WTC11 (cell line): Measurements from ENCODE around the gene ZBP1. TPM values are rescaled to one million over a fixed set of nuclear protein-coding genes. Genes with fewer than 3 reads are reported as not detected.

Experiments
- ATAC-seq: fragments of 200-7000 bp; cut with Tn5 transposase; 2 replicates; pipeline ENCODE4 v1.10.0; 2021; ENCODE audit warnings: mild to moderate bottlenecking, moderate library complexity
- CTCF ChIA-PET: fragments of 300-600 bp; sonication (Branson Sonifier 250); formaldehyde crosslinking; loops from one replicate; lab custom pipeline; 2021; ENCODE audit warnings: antibody characterized with exemption; lab: Charles Lee
- POLR2A ChIA-PET: fragments of 350-600 bp; sonication (Branson Sonifier 250); formaldehyde crosslinking; loops from one replicate; lab custom pipeline; 2021; ENCODE audit warnings: antibody characterized with exemption; lab: Charles Lee
- DNase-seq: peaks from one replicate; pipeline ENCODE4 v3.0.0; 2021; ENCODE audit warnings: low spot score
- H3K27ac Mint-ChIP-seq: 2 replicates; pipeline ENCODE4 v1.8.0; 2021; ENCODE audit warnings: mixed read lengths
- H3K27me3 Mint-ChIP-seq: 2 replicates; pipeline ENCODE4 v1.8.0; 2021; ENCODE audit warnings: low read depth, mild to moderate bottlenecking, moderate library complexity, mixed read lengths
- H3K36me3 Mint-ChIP-seq: 2 replicates; pipeline ENCODE4 v1.8.0; 2021; ENCODE audit warnings: mixed read lengths
- H3K4me1 Mint-ChIP-seq: 2 replicates; pipeline ENCODE4 v1.8.0; 2022; ENCODE audit warnings: mixed read lengths
- H3K4me3 Mint-ChIP-seq: 2 replicates; pipeline ENCODE4 v1.8.0; 2021; ENCODE audit warnings: mild to moderate bottlenecking, moderate library complexity, mixed read lengths
- H3K9me3 Mint-ChIP-seq: 2 replicates; pipeline ENCODE4 v1.8.0; 2021; ENCODE audit warnings: mixed read lengths
- ATF1 ChIP-seq: sonication (generic); formaldehyde crosslinking; IDR thresholded peaks from 2 replicates; pipeline ENCODE4 v1.8.1; 2023; ENCODE audit warnings: mild to moderate bottlenecking, moderate library complexity, missing genetic modification reagents
- CDX4 ChIP-seq: fragments of 250-450 bp; sonication (Bioruptor Pico); IDR thresholded peaks from 2 replicates; pipeline ENCODE4 v1.9.0; 2021; ENCODE audit warnings: moderate library complexity, mild to moderate bottlenecking, inconsistent platforms, borderline replicate concordance
- EMX1 ChIP-seq: fragments of 250-450 bp; sonication (Bioruptor Pico); IDR thresholded peaks from 2 replicates; pipeline ENCODE4 v1.8.0; 2021; ENCODE audit warnings: mild to moderate bottlenecking
- FOXK1 ChIP-seq: sonication (generic); formaldehyde crosslinking; IDR thresholded peaks from 2 replicates; pipeline ENCODE4 v1.8.0; 2022; ENCODE audit warnings: mild to moderate bottlenecking, moderate library complexity, missing genetic modification reagents
- GTF2I ChIP-seq: fragments of 250-450 bp; sonication (Bioruptor Pico); conservative IDR thresholded peaks from 2 replicates; pipeline ENCODE4 v1.4.0; 2021; ENCODE audit warnings: mild to moderate bottlenecking
- JAZF1 ChIP-seq: fragments of 250-450 bp; sonication (Bioruptor Pico); IDR thresholded peaks from 2 replicates; pipeline ENCODE4 v1.9.0; 2021; ENCODE audit warnings: moderate library complexity, mild to moderate bottlenecking, inconsistent platforms
- KAT7 ChIP-seq: sonication (generic); formaldehyde crosslinking; IDR thresholded peaks from 2 replicates; pipeline ENCODE4 v1.8.1; 2023; ENCODE audit warnings: missing genetic modification reagents, mild to moderate bottlenecking, borderline replicate concordance
- MLX ChIP-seq: sonication (generic); formaldehyde crosslinking; IDR thresholded peaks from 2 replicates; pipeline ENCODE4 v1.8.1; 2023; ENCODE audit warnings: mild to moderate bottlenecking, missing genetic modification reagents, moderate library complexity
- MXD4 ChIP-seq: fragments of 250-450 bp; sonication (Bioruptor Pico); IDR thresholded peaks from 2 replicates; pipeline ENCODE4 v1.8.0; 2021; ENCODE audit warnings: mild to moderate bottlenecking, moderate library complexity, borderline replicate concordance
- MYBL2 ChIP-seq: sonication (generic); formaldehyde crosslinking; IDR thresholded peaks from 2 replicates; pipeline ENCODE4 v1.8.1; 2023; ENCODE audit warnings: mild to moderate bottlenecking, moderate library complexity, missing genetic modification reagents
- NFYB ChIP-seq: sonication (generic); formaldehyde crosslinking; conservative IDR thresholded peaks from 2 replicates; pipeline ENCODE4 v1.8.0; 2022; ENCODE audit warnings: low read depth, missing genetic modification reagents
- NR2C2 ChIP-seq: sonication (generic); formaldehyde crosslinking; IDR thresholded peaks from 2 replicates; pipeline ENCODE4 v1.8.0; 2022; ENCODE audit warnings: mild to moderate bottlenecking, missing genetic modification reagents
- TEAD1 ChIP-seq: sonication (generic); formaldehyde crosslinking; IDR thresholded peaks from 2 replicates; pipeline ENCODE4 v1.8.0; 2022; ENCODE audit warnings: mild to moderate bottlenecking, missing genetic modification reagents
- ZBTB43 ChIP-seq: sonication (generic); formaldehyde crosslinking; IDR thresholded peaks from 2 replicates; pipeline ENCODE4 v1.8.1; 2023; ENCODE audit warnings: mild to moderate bottlenecking, missing genetic modification reagents
- ZMAT4 ChIP-seq: fragments of 250-450 bp; sonication (Bioruptor Pico); IDR thresholded peaks from 2 replicates; pipeline ENCODE4 v1.9.0; 2021; ENCODE audit warnings: mild to moderate bottlenecking
- ZNF219 ChIP-seq: sonication (generic); formaldehyde crosslinking; IDR thresholded peaks from 2 replicates; pipeline ENCODE4 v1.8.0; 2023; ENCODE audit warnings: missing genetic modification reagents, mild to moderate bottlenecking, borderline replicate concordance
- ZNF232 ChIP-seq: sonication (generic); formaldehyde crosslinking; IDR thresholded peaks from 2 replicates; pipeline ENCODE4 v1.8.0; 2022; ENCODE audit warnings: mild to moderate bottlenecking, missing genetic modification reagents
- ZNF281 ChIP-seq: sonication (generic); formaldehyde crosslinking; IDR thresholded peaks from 2 replicates; pipeline ENCODE4 v1.8.0; 2023; ENCODE audit warnings: mild to moderate bottlenecking, missing genetic modification reagents
- ZNF317 ChIP-seq: sonication (generic); formaldehyde crosslinking; IDR thresholded peaks from 2 replicates; pipeline ENCODE4 v1.8.1; 2023; ENCODE audit warnings: low read depth, mild to moderate bottlenecking, moderate library complexity, missing genetic modification reagents, borderline replicate concordance
- ZSCAN18 ChIP-seq: fragments of 250-450 bp; sonication (Bioruptor Pico); IDR thresholded peaks from 2 replicates; pipeline ENCODE4 v2.1.2; 2022; ENCODE audit warnings: mild to moderate bottlenecking, moderate library complexity
- total RNA-seq: library from RNA; stranded (reverse); gene quantifications from 3 replicates; pipeline ENCODE4 v1.2.3, GENCODE V29; 2021

The ZBP1 gene
- total RNA-seq, 1 experiment from 2014 or later, result not detected

GRCh38 chr20:57595041-57596030 lies 24.9 kb downstream of the ZBP1 start:
- Mint-ChIP-seq H3K4me1 (peaks cover 14% of the 10 kb centered on the region), H3K4me3 (no peak overlapping the region), H3K27me3 (no peaks in the 10 kb centered on the region), H3K36me3 (no peaks in the 10 kb centered on the region), H3K27ac (no peak overlapping the region), H3K9me3 (no peaks in the 10 kb centered on the region)
- no peak for DNase-seq
- ChIA-PET CTCF (interaction anchor here (0.9 to 5.5 kb wide), 11 partner anchors 12 to 613 kb away, joined by 3 to 53 read pairs (median 4); no protein-coding TSS in a partner anchor), POLR2A (interaction anchor here (1.5 kb wide), 1 partner anchor 17 kb away, joined by 3 read pairs; no protein-coding TSS in a partner anchor)
- ATAC-seq, result no peak
- TF ChIP-seq MYBL2, result no peak
- no peak for TF ChIP-seq ZBTB43 (CRISPR knock-in tag)
- TF ChIP-seq ZNF317 (CRISPR knock-in tag), result no peak
- no peak for TF ChIP-seq MXD4
- no peak for TF ChIP-seq KAT7 (CRISPR knock-in tag)
- no peak for TF ChIP-seq FOXK1
- TF ChIP-seq ATF1 (CRISPR knock-in tag), result no peak
- TF ChIP-seq ZNF219 (CRISPR knock-in tag), result no peak
- no peak for TF ChIP-seq EMX1 (CRISPR knock-in tag)
- no peak for TF ChIP-seq ZNF232 (CRISPR knock-in tag)
- no peak for TF ChIP-seq NFYB (CRISPR knock-in tag)
- TF ChIP-seq NR2C2, result no peak
- no peak for TF ChIP-seq MLX (CRISPR knock-in tag)
- no peak for TF ChIP-seq TEAD1
- TF ChIP-seq CDX4 (CRISPR knock-in tag), result no peak
- no peak for TF ChIP-seq JAZF1 (CRISPR knock-in tag)
- TF ChIP-seq ZMAT4 (CRISPR knock-in tag), result no peak
- TF ChIP-seq ZNF281 (CRISPR knock-in tag), result no peak
- no peak for TF ChIP-seq ZSCAN18 (CRISPR knock-in tag)
- TF ChIP-seq GTF2I (CRISPR knock-in tag), result no peak
